Suprapubic skin (tissue), 3 donors: Measurements from ENCODE around the gene ALG1.
"Not testable (repeated sequence)": the region's sequence is repeated elsewhere in the genome, so short reads cannot be mapped to it uniquely, and the experiment has no call there.

ENCODE experiments used
- POLR2AphosphoS5 ChIP-seq, 3 donors: sonication (generic); formaldehyde crosslinking; IDR thresholded peaks; one replicate each; pipeline ENCODE4 v1.6.1; 2017; ENCODE audit warnings: antibody characterized with exemption in 3 of 3
- TF ChIP-seq, protein P1 (sequence below), 2 donors: fragments of 200-600 bp in 1 of 2; fragments of 450-650 bp in 1 of 2; sonication (generic) in 1 of 2; IDR thresholded peaks; one replicate each; pipeline ENCODE4 v1.5.1; 2016 to 2019; ENCODE audit warnings: antibody characterized with exemption in 2 of 2, mild to moderate bottlenecking in 1 of 2, moderate library complexity in 1 of 2

DNA sequence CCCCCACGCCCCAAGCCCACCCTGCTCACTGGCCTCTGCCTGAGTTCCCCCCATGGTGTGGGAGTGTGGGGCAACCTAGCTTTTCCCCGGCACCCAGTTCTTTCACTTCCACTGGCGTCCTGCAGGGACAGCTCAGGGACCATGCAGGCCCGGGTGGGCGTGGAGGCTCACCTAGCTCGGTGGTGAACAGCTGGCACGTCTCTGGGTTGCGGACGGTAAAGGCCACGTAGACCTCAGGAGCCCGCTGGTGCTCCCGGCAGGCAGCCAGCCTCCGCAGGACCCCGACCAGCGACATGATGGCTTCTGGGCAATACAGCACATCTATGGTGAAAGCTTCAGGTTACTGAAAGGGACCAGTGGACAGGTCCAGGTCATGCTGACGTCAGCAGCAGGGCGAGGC lies 17.3 kb downstream of the ALG1 start:
- TF ChIP-seq, protein P1, sequence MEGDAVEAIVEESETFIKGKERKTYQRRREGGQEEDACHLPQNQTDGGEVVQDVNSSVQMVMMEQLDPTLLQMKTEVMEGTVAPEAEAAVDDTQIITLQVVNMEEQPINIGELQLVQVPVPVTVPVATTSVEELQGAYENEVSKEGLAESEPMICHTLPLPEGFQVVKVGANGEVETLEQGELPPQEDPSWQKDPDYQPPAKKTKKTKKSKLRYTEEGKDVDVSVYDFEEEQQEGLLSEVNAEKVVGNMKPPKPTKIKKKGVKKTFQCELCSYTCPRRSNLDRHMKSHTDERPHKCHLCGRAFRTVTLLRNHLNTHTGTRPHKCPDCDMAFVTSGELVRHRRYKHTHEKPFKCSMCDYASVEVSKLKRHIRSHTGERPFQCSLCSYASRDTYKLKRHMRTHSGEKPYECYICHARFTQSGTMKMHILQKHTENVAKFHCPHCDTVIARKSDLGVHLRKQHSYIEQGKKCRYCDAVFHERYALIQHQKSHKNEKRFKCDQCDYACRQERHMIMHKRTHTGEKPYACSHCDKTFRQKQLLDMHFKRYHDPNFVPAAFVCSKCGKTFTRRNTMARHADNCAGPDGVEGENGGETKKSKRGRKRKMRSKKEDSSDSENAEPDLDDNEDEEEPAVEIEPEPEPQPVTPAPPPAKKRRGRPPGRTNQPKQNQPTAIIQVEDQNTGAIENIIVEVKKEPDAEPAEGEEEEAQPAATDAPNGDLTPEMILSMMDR (IDR thresholded peaks at IDR 0.05): not testable (repeated sequence)
- TF ChIP-seq POLR2AphosphoS5 (IDR thresholded peaks at IDR 0.05): not testable (repeated sequence)
